HG03571 (cell line): Measurements from ENCODE around the gene SPZ1.
"Not testable (repeated sequence)": the region's sequence is repeated elsewhere in the genome, so short reads cannot be mapped to it uniquely, and the experiment has no call there.

Experiments used
- ATAC-seq: cut with Tn5 transposase; IDR thresholded peaks from one replicate; pipeline ENCODE4 v1.9.1; 2021; ENCODE audit not compliant: unreplicated experiment

SPZ1 gene

GRCh38 chr5:80319702-80320101, at the start of gene SPZ1:
TSS of gene SPZ1 (plus strand) at chr5:80320002. CDS start at chr5:80320216, 214 bp downstream.
- no peak for ATAC-seq

- not testable (repeated sequence) for ATAC-seq
Measured at GRCh38 chr5:80270543-80270942, 49.3 kb upstream of the SPZ1 start.

GRCh38 chr5:80275347-80275746, 44.5 kb upstream of the SPZ1 start:
- ATAC-seq, result no peak

- ATAC-seq, result no peak
Measured at GRCh38 chr5:80276186-80276585, 43.6 kb upstream of the SPZ1 start.

- no peak for ATAC-seq
Measured at GRCh38 chr5:80277191-80277590, 42.6 kb upstream of the SPZ1 start.

DNA sequence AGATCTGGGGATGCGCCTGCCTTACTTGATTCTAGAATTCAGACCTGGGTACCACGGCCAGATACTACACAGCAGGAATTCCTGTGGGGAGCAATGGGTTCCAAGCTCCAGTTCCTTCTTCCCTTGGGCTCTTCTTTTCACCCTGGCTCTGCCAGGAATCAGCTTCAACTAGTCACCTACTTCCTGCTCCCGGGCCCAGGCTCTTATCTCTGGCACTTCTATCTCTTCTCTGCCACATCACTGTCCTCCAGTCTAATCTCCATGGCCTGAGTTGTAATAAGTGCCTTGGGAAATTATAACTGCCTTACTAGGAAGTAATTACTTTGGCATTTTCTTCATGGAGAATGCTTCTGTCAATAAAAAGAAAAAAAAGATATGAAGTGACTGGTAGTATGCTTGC, 37.7 kb upstream of the SPZ1 start:
- no peak for ATAC-seq

- no peak for ATAC-seq
Measured at GRCh38 chr5:80283360-80283759, 36.4 kb upstream of the SPZ1 start.

DNA sequence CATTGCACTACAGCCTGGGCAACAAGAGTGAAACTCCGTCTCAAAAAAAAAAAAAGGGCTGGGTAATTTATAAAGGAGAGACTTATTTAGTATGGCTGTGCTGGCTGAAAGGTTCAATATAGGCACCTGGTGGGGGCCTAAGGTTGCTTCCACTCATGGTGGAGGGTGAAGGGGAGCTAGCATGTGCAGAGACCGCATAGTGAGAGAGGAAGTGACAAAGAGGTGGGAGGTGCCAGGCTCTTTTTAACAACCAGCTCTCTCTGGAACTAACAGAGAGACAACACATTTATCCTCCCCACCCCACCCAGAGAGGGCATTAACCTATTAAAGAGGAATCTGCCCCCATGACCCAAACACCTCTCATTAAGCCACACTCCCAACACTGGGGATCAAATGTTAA, 35.1 kb upstream of the SPZ1 start:
- ATAC-seq, result no peak

DNA sequence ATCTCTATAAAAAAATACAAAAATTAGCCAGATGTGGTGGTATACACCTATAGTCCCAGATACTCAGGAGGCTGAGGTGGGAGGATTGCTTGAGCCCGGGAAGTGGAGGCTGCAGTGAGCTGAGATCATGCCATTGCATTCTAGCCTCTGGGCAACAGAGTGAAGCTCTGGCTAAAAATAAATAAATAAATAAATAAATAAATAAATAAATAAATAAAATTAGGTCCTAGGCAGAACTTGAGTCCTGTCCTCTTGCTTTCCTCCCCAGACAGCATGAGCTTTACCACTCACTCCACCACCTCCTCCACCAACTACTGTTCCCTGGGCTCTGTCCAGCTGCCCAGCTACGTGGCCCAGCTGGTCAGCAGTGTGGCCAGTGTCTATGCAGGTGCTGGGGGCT, 31.6 kb upstream of the SPZ1 start:
- ATAC-seq, result no peak

DNA sequence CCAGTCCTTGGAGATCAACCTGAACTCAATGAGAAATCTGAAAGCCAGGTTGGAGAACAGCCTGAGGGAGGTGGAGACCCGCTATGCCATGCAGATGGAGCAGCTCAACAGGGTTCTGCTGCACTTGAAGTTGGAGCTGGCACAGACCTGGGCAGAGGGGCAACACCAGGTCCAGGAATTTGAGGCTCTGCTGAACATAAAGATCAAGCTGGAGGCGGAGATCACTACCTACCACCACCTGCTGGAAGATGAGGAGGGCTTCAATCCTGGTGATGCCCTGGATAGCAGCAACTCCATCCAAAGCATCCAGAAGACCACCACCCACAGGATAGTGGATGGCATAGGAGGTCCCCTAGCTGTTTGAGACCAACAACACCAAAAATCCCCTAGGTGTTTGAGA, 30.5 kb upstream of the SPZ1 start:
- ATAC-seq, result no peak

GRCh38 chr5:80291761-80292160, 28.0 kb upstream of the SPZ1 start:
- no peak for ATAC-seq

DNA sequence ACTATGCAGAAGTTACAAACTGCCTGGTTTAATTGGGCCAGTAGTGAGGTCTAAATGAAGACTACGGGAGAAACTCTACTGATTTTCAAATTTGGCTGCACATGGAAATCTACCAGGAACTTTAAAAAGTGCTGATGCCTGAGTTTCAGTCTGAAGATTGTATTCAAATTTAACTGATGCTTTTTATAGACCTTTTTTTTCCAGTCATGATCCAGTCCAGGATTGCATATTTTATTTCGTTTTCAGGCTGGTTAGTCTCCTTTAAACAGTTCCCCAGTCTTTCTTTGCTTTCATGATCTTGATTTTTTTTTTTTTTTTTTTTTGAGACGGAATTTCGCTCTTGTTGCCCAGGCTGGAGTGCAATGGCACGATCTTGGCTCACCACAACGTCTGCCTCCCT, 23.7 kb upstream of the SPZ1 start:
- ATAC-seq, result no peak

- no peak for ATAC-seq
Measured at GRCh38 chr5:80299601-80300000, 20.2 kb upstream of the SPZ1 start.

DNA sequence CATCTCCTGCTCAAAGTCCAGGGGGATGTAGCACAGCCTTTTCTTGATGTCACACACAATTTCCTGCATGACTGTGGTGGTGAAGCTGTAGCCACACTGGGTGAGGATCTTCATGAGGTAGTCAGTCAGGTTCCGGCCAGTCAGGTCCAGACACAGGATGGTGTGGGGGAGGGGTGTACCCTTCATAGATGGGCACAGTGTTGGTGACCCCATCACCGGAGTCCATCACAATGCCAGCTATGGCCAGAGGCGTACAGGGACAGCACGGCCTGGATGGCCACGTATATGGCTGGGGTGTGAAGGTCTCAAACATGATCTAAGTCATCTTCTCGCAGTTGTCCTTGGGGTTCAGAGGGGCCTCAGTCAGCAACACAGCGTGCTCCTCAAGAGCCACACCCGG, 19.7 kb upstream of the SPZ1 start:
- ATAC-seq, result no peak

DNA sequence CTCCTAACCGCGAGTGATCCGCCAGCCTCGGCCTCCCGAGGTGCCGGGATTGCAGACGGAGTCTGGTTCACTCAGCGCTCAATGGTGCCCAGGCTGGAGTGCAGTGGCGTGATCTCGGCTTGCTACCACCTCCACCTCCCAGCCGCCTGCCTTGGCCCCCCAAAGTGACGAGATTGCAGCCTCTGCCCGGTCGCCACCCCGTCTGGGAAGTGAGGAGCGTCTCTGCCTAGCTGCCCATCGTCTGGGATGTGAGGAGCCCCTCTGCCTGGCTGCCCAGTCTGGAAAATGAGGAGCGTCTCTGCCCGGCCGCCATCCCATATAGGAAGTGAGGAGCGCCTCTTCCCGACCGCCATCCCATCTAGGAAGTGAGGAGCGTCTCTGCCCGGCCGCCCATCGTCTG, 19.0 kb upstream of the SPZ1 start:
- not testable (repeated sequence) for ATAC-seq

DNA sequence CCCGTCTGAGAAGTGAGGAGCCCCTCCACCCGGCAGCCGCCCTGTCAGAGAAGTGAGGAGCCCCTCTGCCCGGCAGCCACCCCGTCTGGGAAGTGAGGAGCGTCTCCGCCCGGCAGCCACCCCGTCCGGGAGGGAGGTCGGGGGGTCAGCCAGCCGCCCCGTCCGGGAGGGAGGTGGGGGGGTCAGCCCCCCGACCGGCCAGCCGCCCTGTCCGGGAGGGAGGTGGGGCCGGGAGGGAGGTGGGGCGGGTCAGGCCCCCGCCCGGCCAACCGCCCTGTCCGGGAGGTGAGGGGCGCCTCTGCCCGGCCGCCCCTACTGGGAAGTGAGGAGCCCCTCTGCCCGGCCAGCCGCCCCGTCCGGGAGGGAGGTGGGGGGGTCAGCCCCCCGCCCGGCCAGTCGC, 18.5 kb upstream of the SPZ1 start:
- ATAC-seq, result not testable (repeated sequence)

- ATAC-seq, result no peak
Measured at GRCh38 chr5:80302636-80303035, 17.2 kb upstream of the SPZ1 start.

DNA sequence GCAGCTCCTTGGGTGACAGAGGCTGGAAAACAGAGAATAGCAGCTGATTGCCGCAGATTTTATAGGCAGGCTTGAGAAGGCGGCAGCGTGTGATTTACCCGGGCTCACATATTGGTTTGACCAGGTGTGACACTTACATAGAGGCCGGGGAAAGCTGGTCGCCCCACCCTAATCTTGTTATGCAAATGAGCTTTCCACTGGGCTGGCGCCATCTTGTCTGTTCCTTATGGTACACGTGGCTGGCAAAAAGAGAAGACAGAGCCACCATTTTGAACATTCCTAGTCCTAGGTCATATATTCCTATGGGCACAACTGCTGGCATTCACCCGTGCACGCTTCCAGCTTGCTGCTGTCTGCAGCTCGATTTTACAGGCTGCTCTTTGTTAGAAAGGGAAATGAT, 11.3 kb upstream of the SPZ1 start:
- ATAC-seq, result no peak

GRCh38 chr5:80309871-80310665, 9.7 kb upstream of the SPZ1 start:
- no peak for ATAC-seq

- no peak for ATAC-seq
Measured at GRCh38 chr5:80315244-80315643, 4.6 kb upstream of the SPZ1 start.

- ATAC-seq, result no peak
Measured at GRCh38 chr5:80318212-80318611, 1.6 kb upstream of the SPZ1 start.

DNA sequence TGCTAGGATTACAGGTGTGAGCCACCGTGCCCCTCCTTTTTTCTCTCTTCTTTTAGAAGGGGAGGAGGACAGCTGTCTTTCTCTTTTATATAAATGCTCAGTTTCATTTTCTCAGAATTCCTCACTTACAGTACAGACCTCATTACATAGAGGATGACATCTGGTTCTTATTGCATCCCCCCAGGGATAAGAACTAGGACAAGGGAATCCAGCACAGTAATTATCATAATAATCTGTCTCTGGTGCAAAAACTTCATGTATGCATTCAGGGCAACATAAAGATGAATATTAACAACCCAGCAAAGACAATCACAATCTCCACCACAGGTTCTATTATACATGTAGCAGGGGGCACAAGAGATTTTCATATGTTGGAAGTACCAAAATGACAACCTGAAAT, 5.1 kb downstream of the SPZ1 start:
- no peak for ATAC-seq

GRCh38 chr5:80326468-80326867, 6.7 kb downstream of the SPZ1 start:
- no peak for ATAC-seq
